COLO829 (cell line): ENCODE data around the gene HSPD1.

Experiments
- DNase-seq: peaks from one replicate; pipeline ENCODE4 v3.0.0; 2012; ENCODE audit warnings: low spot score

HSPD1 gene

DNA sequence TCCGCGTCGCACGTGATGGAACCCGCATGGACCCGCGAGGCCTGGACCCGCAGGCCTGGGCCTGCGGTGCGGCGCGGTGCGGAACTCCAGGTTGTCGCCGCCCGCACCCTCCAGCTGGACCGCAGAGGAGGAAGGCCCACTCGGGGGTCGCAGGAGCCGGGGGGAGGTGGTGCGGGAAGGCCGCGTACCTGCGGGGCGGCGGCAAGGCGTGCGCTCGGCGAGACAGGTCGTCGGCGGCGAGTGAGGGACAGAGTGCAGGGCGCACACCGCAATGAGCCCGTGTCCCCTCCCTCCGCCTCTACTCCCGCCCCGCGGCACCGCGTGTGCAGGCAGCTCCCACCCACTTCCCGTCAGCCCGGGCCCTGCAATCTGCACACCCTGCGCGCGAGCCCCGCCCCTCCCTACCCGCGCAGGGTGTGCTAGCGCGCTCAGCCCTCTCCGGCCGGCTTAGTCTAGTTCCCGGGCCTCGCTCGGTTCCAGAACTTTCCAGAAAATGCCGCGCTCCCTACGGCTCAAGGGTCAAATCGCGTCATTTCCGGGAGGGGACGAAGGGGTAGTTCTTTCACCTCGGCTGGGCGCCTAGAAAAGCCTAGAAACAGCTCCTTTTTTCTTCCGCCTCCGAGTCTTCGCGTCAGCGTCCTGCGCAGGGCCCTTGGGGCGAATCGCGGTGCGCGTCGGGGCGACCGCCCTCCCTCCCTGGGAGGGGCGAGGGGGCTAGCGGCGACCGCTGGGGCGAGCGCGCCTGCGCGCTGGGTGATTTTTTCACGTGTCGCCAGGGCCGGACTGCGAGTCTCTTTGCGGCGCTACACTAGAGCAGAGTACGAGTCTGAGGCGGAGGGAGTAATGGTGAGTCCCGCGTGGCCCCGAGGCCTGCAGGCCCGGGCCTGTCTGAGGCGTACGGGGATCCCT, at the start of gene HSPD1, which contains the start of gene HSPE1:
Gene HSPD1, minus strand, starts transcription at position 247 of the 909 bp plus-strand sequence. CDS start 992 bp downstream, outside the sequence.
Gene HSPE1, plus strand, starts transcription at position 786 of the 909 bp plus-strand sequence. Its CDS starts 58 bp downstream, at position 844.
- peak; percentile 96 for DNase-seq

DNA sequence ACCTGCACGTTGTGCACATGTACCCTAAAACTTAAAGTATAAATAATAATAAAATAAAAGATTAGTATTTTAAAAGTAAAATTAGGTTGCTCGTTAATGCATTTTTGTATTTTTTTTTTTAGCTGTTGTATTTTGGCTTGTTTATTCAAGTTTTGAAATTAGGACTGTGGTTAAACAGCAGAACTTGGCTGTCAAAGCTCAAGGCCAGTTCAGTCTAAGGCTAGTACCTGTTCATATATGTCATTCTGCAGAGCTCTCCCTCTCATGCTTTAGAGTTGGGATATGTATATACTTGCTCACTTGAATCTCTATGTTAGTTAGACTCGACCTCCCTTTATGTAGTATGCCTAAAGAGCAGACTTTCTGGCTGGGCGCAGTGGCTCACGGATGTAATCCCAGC, 48.9 kb upstream of the HSPD1 start:
- DNase-seq = no peak

DNA sequence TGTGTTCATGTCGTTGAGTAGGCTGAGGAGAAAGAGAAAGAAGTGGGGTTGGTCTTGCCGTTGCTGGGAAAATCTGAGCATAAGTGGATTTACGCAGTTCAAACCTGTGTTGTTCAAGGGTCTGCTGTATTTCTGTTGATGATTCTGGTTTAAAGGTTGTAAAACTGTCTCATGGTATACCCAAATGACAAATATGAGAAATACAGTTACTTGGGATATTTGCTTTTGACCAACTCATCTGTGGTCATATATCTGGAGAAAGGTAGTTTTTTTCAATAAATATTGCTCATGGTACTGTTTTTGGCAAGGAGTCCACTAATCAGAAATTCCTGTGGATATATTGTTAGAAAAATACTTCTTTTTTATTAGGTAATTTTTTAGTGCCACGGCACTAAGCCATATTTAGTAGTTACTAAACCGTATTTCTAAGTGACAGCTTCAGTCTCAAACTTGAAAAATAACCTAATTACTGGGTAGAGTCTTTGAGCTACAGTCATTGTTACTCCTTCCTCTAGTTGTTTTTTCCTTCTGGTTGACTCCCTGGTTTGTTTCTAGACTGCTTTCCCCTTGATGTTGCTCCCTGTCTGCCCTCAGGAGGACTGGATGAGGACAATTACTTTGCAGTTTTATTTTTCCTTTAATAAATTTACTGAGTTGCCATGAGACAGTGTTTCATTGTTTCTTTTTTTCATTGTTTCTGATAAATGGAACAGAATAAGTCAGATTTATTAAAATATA, 47.7 kb upstream of the HSPD1 start:
- no peak for DNase-seq

DNA sequence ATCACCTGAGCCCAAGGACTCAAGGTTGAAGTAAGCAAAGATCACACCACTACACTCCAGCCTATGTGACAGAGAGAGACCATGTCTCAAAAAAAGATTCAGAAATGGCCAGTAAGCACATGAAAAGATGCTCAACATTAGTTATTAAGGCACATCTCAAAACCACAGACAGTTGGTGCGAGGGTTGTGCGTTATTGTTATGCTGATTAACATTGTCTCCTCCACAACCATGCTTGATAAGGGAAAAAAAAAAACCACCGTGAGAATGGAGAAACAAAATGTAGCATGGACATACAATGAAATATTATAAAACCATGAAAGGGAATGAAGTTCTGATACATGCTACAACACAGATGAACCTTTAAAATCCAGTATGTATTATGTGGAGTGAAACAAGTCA, 43.6 kb upstream of the HSPD1 start:
- DNase-seq = no peak

DNA sequence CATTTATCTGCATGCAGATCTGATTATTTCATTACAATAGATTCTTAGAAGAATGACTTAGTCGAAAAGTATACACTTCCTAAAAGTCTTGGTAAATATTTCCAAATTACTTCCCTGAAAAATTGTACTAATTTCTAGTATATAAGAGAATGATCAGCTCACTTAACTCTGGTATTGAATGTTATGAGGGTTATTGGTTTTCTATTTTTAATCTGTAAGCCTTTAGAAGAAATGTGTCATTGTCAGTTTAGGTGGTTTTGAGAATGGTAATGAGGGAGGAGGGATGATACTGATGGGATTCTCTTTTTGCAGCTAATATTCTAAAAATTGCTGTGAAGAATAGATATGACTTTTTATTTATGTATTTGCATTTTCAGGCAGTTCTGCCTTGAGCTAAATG, 40.1 kb upstream of the HSPD1 start:
- no peak for DNase-seq

DNA sequence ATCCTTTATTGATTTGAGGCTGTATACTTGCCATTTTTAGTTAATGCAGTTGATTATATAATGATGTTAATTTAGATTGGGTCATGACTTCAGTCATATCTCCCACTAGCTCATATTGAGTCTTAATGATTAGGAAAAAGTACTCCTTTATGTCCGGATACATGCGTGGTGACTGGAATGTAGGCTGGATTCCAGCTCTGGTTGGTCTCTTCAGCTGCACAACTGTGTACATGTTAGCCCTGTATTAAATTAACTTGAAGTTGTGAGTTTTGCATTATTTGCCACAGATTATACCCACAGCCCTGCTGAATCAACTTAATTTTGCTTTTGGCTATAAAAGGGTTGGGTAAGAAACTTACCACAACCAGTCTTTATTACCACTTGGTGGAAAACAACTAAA, 38.8 kb upstream of the HSPD1 start:
- no peak for DNase-seq

DNA sequence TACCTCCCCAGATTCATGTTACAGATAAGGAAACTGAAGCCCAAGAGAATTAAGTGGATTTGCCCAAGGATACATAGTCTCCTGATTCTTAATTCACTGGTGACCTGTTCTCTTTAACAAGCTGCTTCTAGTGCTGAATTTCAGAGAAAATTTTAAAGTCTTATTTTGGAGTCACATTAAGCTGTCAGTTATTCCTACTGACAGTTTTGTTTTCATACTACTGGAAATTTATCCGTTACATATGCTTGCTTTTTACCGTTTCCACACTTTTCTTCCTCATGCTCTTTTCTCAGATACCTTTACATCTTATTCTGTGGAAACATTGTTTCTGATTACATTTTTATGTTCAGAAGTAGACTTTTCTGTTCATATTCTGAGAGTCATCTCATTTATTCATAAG, 17.5 kb upstream of the HSPD1 start:
- DNase-seq = no peak

DNA sequence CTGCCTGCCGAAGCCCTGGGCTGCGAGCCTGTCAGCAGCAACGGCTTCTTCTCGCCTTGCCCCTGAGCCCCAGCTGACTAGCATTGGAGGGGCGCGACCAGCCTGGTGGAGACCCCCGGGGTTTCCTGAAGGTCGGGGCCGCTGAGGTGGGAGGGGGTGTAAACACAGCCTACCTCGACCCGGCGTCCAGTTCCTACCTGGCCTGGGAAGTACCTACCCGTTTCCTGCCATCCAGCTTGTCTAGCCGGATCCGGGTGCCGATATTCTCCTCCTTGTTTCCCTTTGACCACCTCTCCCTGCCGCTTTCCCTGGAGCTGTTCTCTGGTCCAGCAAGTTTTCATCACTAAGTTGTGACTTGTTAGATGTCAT, 16.7 kb upstream of the HSPD1 start:
- no peak for DNase-seq

DNA sequence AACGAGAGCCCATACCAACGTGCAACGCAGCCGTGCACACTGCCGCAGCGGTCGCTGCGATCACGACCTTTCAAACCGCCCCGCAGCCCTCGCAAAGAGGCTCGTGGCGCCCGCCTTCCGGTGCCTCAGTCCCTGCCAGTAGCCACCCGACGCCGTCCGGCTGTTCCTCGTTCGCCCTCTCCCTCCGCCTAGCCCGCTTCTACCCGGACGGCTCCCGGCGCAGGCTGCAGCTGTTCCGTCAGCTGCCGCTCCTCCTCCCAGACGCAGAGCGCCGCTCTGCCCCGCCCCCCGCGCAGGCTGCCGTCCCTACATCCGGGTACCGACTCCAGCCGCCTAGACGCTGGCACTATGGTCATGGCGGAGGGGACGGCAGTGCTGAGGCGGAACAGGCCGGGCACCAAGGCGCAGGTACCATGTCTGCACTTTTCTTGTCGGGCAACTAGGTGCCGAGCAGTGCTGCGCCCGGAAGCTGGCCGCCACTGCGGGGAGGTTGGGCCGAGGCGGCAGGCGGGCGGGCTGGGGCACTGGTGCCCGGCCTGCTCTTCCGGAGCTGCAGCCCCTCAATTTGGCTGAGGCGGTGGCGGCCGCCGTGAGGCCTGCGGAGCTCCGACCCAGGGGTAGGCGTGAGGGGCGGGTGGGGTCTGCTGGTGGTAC, 16.2 kb upstream of the HSPD1 start, which contains the start of gene MOB4:
Gene MOB4, plus strand, starts transcription at position 328 of the 654 bp plus-strand sequence. Its CDS starts 21 bp downstream, at position 349.
- DNase-seq = peak; percentile 86

DNA sequence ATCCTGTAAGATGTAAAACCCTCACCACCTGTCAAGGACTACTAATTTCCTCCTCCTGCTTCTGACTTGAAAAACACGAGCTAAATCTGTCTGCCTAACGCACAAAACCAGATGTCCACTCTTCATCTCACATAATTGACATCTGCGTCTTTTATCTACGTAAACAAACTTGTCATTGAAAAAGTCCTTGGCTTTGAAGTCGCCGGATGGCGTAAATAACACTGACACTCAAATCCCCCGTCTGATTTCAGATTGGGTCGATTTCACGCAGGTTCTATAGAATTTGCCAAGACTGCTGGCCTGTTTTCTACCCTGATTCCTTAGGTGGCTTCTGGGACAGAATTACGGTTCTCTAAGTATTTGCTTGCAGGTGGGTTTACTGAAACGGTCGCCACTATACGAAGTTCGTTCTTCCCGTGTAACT, 15.7 kb upstream of the HSPD1 start:
- DNase-seq = no peak

DNA sequence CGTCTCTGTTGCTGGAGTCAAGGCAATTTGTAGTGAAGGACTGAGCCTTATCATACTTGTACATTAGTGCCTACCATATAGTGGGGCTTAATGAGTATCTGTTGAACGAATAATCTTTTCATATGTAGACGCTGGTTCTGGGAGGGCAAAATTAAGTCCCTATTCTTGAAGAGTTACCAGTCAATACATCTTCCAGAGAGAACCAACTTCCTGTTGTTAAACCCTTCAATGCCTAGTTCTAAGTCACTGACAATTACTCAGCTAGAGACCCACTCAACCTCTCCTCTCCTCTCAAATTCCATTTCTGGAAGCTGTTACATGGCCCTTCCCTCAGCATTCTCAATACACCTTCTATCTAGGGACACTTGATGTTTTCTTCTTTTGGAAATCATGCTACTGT, 15.1 kb upstream of the HSPD1 start:
- no peak for DNase-seq

DNA sequence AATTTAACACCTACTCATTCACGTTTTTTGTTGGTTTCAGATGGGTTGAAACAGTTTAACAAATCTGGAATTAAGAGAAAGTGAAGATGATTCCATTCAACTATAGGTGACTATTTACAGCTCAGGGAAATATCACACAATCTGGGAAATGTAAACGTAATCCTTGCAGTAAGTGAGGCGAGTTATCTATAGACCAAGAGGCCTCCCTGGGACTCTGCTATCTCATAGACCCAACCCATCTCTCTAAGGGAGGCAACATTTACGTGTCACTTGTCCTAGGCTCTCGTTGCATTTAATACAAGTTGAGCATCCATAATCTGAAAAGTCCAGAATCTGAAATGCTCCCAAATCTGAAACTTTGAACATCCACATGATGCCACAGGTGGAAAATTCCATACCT, 14.3 kb upstream of the HSPD1 start:
- no peak for DNase-seq

DNA sequence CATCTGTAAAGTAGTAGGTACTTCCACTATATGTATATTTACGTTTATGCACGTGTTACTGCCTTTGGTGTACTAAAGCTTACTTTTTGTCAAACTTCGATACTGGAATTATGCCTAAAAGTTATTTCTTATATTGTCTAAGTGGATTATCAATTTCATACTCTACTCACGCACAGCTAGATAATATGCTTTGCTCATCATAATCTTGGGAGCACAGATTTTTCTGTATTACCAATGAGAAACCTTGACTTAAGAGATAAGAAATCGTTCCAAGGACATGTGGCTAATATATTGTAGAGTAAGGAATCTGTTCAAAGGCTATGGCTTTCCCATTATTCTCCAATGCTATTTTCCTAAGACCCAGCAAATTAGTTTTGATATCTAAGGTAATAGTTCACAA, 7.0 kb upstream of the HSPD1 start:
- DNase-seq = no peak

DNA sequence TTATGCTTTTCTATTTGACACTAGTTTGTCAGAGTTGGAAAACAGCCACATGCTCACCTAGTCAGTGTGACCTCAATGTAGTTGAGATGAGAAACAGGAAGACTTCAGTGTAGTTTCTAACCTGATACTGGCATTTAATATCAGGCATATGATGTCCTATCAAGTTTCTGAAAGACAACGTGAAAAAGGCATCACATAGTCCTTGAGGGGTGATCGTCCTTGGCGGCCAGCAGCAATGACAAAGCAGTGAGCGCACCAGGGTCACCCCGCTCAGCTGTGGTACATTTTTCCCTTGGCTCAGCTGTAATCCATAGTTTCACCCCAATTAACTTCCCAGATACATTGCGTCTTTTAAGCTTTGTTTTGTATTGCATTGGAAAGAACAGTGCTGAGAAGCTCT, 4.9 kb upstream of the HSPD1 start:
- no peak for DNase-seq

DNA sequence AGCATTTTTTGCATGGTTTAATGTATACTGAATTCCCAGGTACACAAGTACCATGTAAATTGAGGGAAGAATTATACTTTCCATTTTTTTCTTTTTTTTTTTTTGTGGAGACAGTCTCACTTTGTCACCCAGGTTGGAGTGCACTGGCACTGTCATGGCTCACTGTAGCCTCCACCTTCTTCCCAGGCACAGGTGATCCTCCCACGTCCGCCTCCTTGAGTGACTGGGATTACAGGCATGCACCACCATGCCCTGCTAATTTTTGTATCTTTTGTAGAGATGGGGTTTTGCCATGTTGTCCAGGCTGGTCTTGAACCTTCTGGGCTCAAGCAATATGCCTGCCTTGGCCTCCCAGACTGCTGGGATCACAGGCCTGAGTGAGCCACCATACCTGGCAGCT, 4.4 kb upstream of the HSPD1 start:
- DNase-seq = no peak

DNA sequence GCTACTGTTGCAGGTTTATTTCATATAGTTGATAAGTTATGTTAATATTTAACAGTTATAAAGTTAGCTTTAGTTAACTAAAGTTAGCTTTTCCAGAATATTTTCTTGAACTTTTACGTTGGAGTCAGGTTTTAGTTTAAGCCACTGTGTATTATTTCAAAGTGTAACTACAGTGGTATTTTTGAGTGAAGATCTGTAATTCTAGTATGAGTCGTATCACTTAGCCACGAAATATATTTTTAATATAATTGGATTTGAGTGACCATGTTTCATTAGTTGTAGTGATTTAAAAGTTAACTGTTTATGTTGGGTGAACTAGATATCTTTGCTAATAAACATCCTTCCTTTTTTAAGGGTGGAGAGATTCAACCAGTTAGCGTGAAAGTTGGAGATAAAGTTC, 3.0 kb upstream of the HSPD1 start:
- no peak for DNase-seq

DNA sequence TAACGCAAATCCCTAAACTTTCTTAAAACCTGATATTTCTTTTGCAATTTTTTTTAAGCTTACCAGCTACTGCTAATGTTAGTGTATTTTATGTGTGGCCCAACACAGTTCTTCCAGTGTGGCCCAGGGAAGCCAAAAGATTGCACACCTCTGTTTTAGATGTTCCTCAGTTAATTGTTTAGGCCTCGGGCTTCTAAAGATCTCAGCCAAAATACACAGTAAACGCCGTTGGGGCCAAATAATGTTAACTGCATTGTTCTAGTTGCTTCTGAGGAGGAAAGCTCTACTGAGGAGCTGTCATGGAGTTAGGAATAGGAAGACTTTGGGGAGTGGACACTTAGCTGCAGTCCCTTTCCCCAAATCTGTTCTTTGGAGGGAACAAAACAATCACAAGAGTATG, 2.6 kb upstream of the HSPD1 start:
- no peak for DNase-seq

DNA sequence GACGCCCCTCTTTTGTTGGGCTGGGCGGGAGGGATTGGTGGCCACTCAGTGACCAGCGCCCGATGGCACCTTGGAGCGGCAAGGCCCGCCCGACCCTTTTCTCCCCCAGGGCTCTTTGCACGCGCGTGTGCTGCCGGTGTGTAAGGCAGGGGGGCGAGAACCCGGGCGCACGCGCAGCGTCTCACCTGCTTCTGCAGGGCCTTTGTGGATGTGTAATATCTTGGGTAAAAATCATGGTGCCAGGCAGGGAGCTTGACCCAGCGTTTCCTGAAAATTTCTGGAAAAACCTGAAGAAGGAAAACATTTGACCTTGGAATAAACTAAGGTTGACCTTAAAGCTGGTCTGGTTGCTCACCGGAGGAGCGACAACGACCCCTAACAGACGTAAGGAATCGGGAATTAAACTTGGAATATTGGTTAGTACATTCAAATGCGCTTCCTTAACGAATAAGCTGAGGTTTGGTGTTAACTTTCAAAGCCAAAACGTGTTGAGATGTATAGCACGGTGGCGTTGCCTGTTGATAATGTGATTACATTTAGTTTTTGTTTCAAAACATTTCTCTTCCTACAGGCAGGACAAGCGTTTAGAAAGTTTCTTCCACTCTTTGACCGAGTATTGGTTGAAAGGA, 977 bp upstream of the HSPD1 start:
- no peak for DNase-seq

DNA sequence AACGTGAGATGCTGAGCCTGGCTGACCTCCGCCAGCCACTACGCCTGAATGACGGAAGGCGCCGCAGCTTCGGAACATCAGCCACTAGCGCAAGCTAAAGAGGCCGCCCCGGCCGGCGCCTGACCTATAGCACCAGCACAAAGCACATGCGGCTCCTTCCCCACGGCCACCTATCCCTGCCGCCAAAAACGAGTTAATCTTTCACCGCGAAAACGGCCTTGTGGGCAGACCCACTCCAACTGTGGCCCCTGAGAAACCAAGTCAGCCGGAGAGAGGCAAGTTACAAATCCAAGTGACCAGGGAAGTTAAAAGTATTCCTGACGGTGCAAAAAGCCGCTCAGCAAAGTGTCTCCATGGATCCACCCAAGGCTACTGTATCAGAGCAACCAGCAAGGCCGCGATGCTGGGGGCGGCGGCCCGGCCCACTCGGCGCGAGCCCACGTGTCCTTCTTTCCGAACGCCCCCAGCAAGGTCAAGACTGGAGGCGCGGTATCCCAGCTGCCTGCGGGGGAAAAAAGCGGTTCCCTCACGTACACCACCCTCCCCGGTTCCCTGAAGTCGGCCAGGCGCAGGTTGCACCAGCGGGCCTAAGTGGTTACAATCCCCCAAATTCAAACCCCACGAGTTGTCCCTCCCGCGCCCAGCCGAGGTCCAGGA, 575 bp downstream of the HSPD1 start:
- no peak for DNase-seq

DNA sequence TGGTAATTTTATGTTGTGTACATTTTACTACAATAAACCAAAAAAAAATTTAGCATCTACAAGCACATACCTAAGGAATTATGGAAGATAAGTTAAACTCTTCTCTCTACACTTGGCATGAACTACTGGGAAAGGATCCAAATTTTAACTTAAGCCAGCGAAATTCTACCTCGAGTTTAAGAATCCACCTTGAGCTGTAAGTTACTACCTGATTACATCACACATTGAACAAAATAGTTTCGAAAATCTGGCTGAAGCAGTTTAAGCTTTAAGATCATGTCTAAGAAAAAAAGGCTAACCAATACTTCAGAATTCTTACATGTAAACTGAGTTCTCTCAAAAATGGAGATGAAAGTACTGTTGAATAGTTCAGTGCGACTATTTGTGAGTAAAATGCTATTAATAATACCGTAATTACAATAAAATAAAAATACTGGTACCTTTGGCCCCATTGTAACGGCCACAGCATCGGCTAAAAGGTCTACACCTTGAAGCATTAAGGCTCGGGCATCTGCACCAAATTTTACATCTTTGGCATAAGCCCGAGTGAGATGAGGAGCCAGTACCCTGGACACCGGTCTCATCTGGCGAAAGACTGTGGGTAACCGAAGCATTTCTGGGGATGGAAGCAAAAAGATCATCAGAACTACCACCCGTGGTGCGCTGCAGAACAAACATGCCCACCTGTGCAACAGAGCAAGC, 1.3 kb downstream of the HSPD1 start:
- DNase-seq = no peak

DNA sequence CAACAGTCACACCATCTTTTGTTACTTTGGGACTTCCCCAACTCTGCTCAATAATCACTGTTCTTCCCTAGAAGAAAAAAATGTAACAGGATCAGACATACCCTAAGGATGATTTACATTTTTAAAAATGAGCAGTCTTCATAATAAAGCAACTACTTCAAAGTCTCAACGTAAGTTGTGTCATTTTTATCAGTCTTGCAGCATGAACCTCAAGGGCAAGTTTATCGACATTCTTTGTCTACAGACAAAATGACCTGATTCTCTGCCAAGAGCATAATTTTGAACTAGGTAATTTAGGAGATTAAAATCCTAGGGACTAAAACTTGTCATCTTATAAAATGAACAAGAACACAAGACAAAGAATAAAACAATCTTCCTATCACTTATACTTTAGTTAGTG, 2.3 kb downstream of the HSPD1 start:
- no peak for DNase-seq
